Measurements from ENCODE around the gene GALNTL6.

GALNTL6 gene

GRCh38 chr4:172683021-172683420 is 869.8 kb downstream of the GALNTL6 start:
- H3K36me3 ChIP-seq (ENCODE audit: control insufficient read depth in 2 of 2, insufficient read depth in 2 of 2, low read length in 2 of 2): no peaks in the 10 kb centered on the region
- H3K9me3 ChIP-seq (ENCODE audit: control insufficient read depth in 2 of 2, low read length in 2 of 2): no peaks in the 10 kb centered on the region
- no peak overlapping the region for H3K27ac ChIP-seq (ENCODE audit: low read depth in 2 of 2, low read length in 2 of 2)
- H3K4me1 ChIP-seq (ENCODE audit: control insufficient read depth in 2 of 2, insufficient read depth in 2 of 2, low read length in 2 of 2): no peaks in the 10 kb centered on the region
- no peaks in the 10 kb centered on the region for H3K27me3 ChIP-seq (ENCODE audit: control insufficient read depth in 2 of 2, insufficient read depth in 2 of 2, low read length in 2 of 2)
- H3K9ac ChIP-seq (ENCODE audit: low read depth in 1 of 2, low read length in 2 of 2): no peak overlapping the region
- no peak overlapping the region for H3K4me3 ChIP-seq (ENCODE audit: low read length in 2 of 2)

GRCh38 chr4:172686021-172686420 is 872.8 kb downstream of the GALNTL6 start:
- Histone ChIP-seq H3K27ac (ENCODE audit: low read depth in 2 of 2, low read length in 2 of 2) (no peak overlapping the region), H3K9ac (ENCODE audit: low read depth in 1 of 2, low read length in 2 of 2) (no peak overlapping the region), H3K9me3 (ENCODE audit: control insufficient read depth in 2 of 2, low read length in 2 of 2) (no peaks in the 10 kb centered on the region), H3K4me1 (ENCODE audit: control insufficient read depth in 2 of 2, insufficient read depth in 2 of 2, low read length in 2 of 2) (no peaks in the 10 kb centered on the region), H3K27me3 (ENCODE audit: control insufficient read depth in 2 of 2, insufficient read depth in 2 of 2, low read length in 2 of 2) (no peaks in the 10 kb centered on the region), H3K4me3 (ENCODE audit: low read length in 2 of 2) (no peak overlapping the region), H3K36me3 (ENCODE audit: control insufficient read depth in 2 of 2, insufficient read depth in 2 of 2, low read length in 2 of 2) (no peaks in the 10 kb centered on the region)

GRCh38 chr4:172688534-172688933 is 875.3 kb downstream of the GALNTL6 start:
- Histone ChIP-seq H3K9me3 (ENCODE audit: control insufficient read depth in 2 of 2, low read length in 2 of 2) (peaks cover 5 to 6% of the 10 kb centered on the region in 2 donors), H3K4me1 (ENCODE audit: control insufficient read depth in 2 of 2, insufficient read depth in 2 of 2, low read length in 2 of 2) (no peaks in the 10 kb centered on the region), H3K9ac (ENCODE audit: low read depth in 1 of 2, low read length in 2 of 2) (no peak overlapping the region), H3K27me3 (ENCODE audit: control insufficient read depth in 2 of 2, insufficient read depth in 2 of 2, low read length in 2 of 2) (no peaks in the 10 kb centered on the region), H3K36me3 (ENCODE audit: control insufficient read depth in 2 of 2, insufficient read depth in 2 of 2, low read length in 2 of 2) (no peaks in the 10 kb centered on the region), H3K27ac (ENCODE audit: low read depth in 2 of 2, low read length in 2 of 2) (no peak overlapping the region), H3K4me3 (ENCODE audit: low read length in 2 of 2) (no peak overlapping the region)

GRCh38 chr4:172691552-172691951 is 878.3 kb downstream of the GALNTL6 start:
- Histone ChIP-seq H3K4me1 (ENCODE audit: control insufficient read depth in 2 of 2, insufficient read depth in 2 of 2, low read length in 2 of 2) (no peaks in the 10 kb centered on the region), H3K36me3 (ENCODE audit: control insufficient read depth in 2 of 2, insufficient read depth in 2 of 2, low read length in 2 of 2) (no peaks in the 10 kb centered on the region), H3K27ac (ENCODE audit: low read depth in 2 of 2, low read length in 2 of 2) (no peak overlapping the region), H3K9me3 (ENCODE audit: control insufficient read depth in 2 of 2, low read length in 2 of 2) (peaks cover 5 to 6% of the 10 kb centered on the region in 2 donors), H3K9ac (ENCODE audit: low read depth in 1 of 2, low read length in 2 of 2) (no peak overlapping the region), H3K27me3 (ENCODE audit: control insufficient read depth in 2 of 2, insufficient read depth in 2 of 2, low read length in 2 of 2) (no peaks in the 10 kb centered on the region), H3K4me3 (ENCODE audit: low read length in 2 of 2) (no peak overlapping the region)

GRCh38 chr4:172692701-172693100 is 879.5 kb downstream of the GALNTL6 start:
- Histone ChIP-seq H3K27me3 (ENCODE audit: control insufficient read depth in 2 of 2, insufficient read depth in 2 of 2, low read length in 2 of 2) (no peaks in the 10 kb centered on the region), H3K4me1 (ENCODE audit: control insufficient read depth in 2 of 2, insufficient read depth in 2 of 2, low read length in 2 of 2) (no peaks in the 10 kb centered on the region), H3K36me3 (ENCODE audit: control insufficient read depth in 2 of 2, insufficient read depth in 2 of 2, low read length in 2 of 2) (no peaks in the 10 kb centered on the region), H3K9me3 (ENCODE audit: control insufficient read depth in 2 of 2, low read length in 2 of 2) (peaks cover 5 to 6% of the 10 kb centered on the region in 2 donors), H3K27ac (ENCODE audit: low read depth in 2 of 2, low read length in 2 of 2) (no peak overlapping the region), H3K4me3 (ENCODE audit: low read length in 2 of 2) (no peak overlapping the region), H3K9ac (ENCODE audit: low read depth in 1 of 2, low read length in 2 of 2) (no peak overlapping the region)

- Histone ChIP-seq H3K36me3 (ENCODE audit: control insufficient read depth in 2 of 2, insufficient read depth in 2 of 2, low read length in 2 of 2) (no peaks in the 10 kb centered on the region), H3K9ac (ENCODE audit: low read depth in 1 of 2, low read length in 2 of 2) (no peak overlapping the region), H3K4me1 (ENCODE audit: control insufficient read depth in 2 of 2, insufficient read depth in 2 of 2, low read length in 2 of 2) (no peaks in the 10 kb centered on the region), H3K4me3 (ENCODE audit: low read length in 2 of 2) (no peak overlapping the region), H3K9me3 (ENCODE audit: control insufficient read depth in 2 of 2, low read length in 2 of 2) (no peaks in the 10 kb centered on the region), H3K27me3 (ENCODE audit: control insufficient read depth in 2 of 2, insufficient read depth in 2 of 2, low read length in 2 of 2) (no peaks in the 10 kb centered on the region), H3K27ac (ENCODE audit: low read depth in 2 of 2, low read length in 2 of 2) (no peak overlapping the region)
These were observed 885.1 kb downstream of the GALNTL6 start for GRCh38 chr4:172698256-172698655.

- Histone ChIP-seq H3K27ac (ENCODE audit: low read depth in 2 of 2, low read length in 2 of 2) (no peak overlapping the region), H3K4me3 (ENCODE audit: low read length in 2 of 2) (no peak overlapping the region), H3K27me3 (ENCODE audit: control insufficient read depth in 2 of 2, insufficient read depth in 2 of 2, low read length in 2 of 2) (no peaks in the 10 kb centered on the region), H3K36me3 (ENCODE audit: control insufficient read depth in 2 of 2, insufficient read depth in 2 of 2, low read length in 2 of 2) (no peaks in the 10 kb centered on the region), H3K4me1 (ENCODE audit: control insufficient read depth in 2 of 2, insufficient read depth in 2 of 2, low read length in 2 of 2) (no peaks in the 10 kb centered on the region), H3K9me3 (ENCODE audit: control insufficient read depth in 2 of 2, low read length in 2 of 2) (peaks cover 0 to 7% of the 10 kb centered on the region in 2 donors), H3K9ac (ENCODE audit: low read depth in 1 of 2, low read length in 2 of 2) (no peak overlapping the region)
These were observed 892.4 kb downstream of the GALNTL6 start for GRCh38 chr4:172705565-172705964.

GRCh38 chr4:172706000-172706399 is 892.8 kb downstream of the GALNTL6 start:
- H3K9me3 ChIP-seq (ENCODE audit: control insufficient read depth in 2 of 2, low read length in 2 of 2): peaks cover 0 to 7% of the 10 kb centered on the region in 2 donors
- no peak overlapping the region for H3K9ac ChIP-seq (ENCODE audit: low read depth in 1 of 2, low read length in 2 of 2)
- no peaks in the 10 kb centered on the region for H3K27me3 ChIP-seq (ENCODE audit: control insufficient read depth in 2 of 2, insufficient read depth in 2 of 2, low read length in 2 of 2)
- H3K4me1 ChIP-seq (ENCODE audit: control insufficient read depth in 2 of 2, insufficient read depth in 2 of 2, low read length in 2 of 2): no peaks in the 10 kb centered on the region
- H3K27ac ChIP-seq (ENCODE audit: low read depth in 2 of 2, low read length in 2 of 2): no peak overlapping the region
- H3K4me3 ChIP-seq (ENCODE audit: low read length in 2 of 2): no peak overlapping the region
- no peaks in the 10 kb centered on the region for H3K36me3 ChIP-seq (ENCODE audit: control insufficient read depth in 2 of 2, insufficient read depth in 2 of 2, low read length in 2 of 2)

GRCh38 chr4:172707622-172708021 is 894.4 kb downstream of the GALNTL6 start:
- Histone ChIP-seq H3K4me3 (ENCODE audit: low read length in 2 of 2) (no peak overlapping the region), H3K36me3 (ENCODE audit: control insufficient read depth in 2 of 2, insufficient read depth in 2 of 2, low read length in 2 of 2) (no peaks in the 10 kb centered on the region), H3K27me3 (ENCODE audit: control insufficient read depth in 2 of 2, insufficient read depth in 2 of 2, low read length in 2 of 2) (no peaks in the 10 kb centered on the region), H3K4me1 (ENCODE audit: control insufficient read depth in 2 of 2, insufficient read depth in 2 of 2, low read length in 2 of 2) (no peaks in the 10 kb centered on the region), H3K9me3 (ENCODE audit: control insufficient read depth in 2 of 2, low read length in 2 of 2) (peaks cover 0 to 7% of the 10 kb centered on the region in 2 donors), H3K27ac (ENCODE audit: low read depth in 2 of 2, low read length in 2 of 2) (no peak overlapping the region), H3K9ac (ENCODE audit: low read depth in 1 of 2, low read length in 2 of 2) (no peak overlapping the region)

GRCh38 chr4:172708184-172708583 is 895.0 kb downstream of the GALNTL6 start:
- Histone ChIP-seq H3K9ac (ENCODE audit: low read depth in 1 of 2, low read length in 2 of 2) (no peak overlapping the region), H3K27ac (ENCODE audit: low read depth in 2 of 2, low read length in 2 of 2) (no peak overlapping the region), H3K27me3 (ENCODE audit: control insufficient read depth in 2 of 2, insufficient read depth in 2 of 2, low read length in 2 of 2) (no peaks in the 10 kb centered on the region), H3K4me1 (ENCODE audit: control insufficient read depth in 2 of 2, insufficient read depth in 2 of 2, low read length in 2 of 2) (no peaks in the 10 kb centered on the region), H3K9me3 (ENCODE audit: control insufficient read depth in 2 of 2, low read length in 2 of 2) (peaks cover 0 to 7% of the 10 kb centered on the region in 2 donors), H3K4me3 (ENCODE audit: low read length in 2 of 2) (no peak overlapping the region), H3K36me3 (ENCODE audit: control insufficient read depth in 2 of 2, insufficient read depth in 2 of 2, low read length in 2 of 2) (no peaks in the 10 kb centered on the region)

- H3K9ac ChIP-seq (ENCODE audit: low read depth in 1 of 2, low read length in 2 of 2): no peak overlapping the region
- H3K36me3 ChIP-seq (ENCODE audit: control insufficient read depth in 2 of 2, insufficient read depth in 2 of 2, low read length in 2 of 2): no peaks in the 10 kb centered on the region
- peaks cover 0 to 7% of the 10 kb centered on the region in 2 donors for H3K9me3 ChIP-seq (ENCODE audit: control insufficient read depth in 2 of 2, low read length in 2 of 2)
- no peaks in the 10 kb centered on the region for H3K27me3 ChIP-seq (ENCODE audit: control insufficient read depth in 2 of 2, insufficient read depth in 2 of 2, low read length in 2 of 2)
- no peak overlapping the region for H3K4me3 ChIP-seq (ENCODE audit: low read length in 2 of 2)
- H3K4me1 ChIP-seq (ENCODE audit: control insufficient read depth in 2 of 2, insufficient read depth in 2 of 2, low read length in 2 of 2): no peaks in the 10 kb centered on the region
- no peak overlapping the region for H3K27ac ChIP-seq (ENCODE audit: low read depth in 2 of 2, low read length in 2 of 2)
These were observed 896.2 kb downstream of the GALNTL6 start for GRCh38 chr4:172709376-172709775.
